AG04450 (cell line): Measurements from ENCODE around the gene POTEF. TPM values are rescaled to one million over a fixed set of nuclear protein-coding genes. Genes with fewer than 3 reads are reported as not detected.
"Not testable (repeated sequence)": the region's sequence is repeated elsewhere in the genome, so short reads cannot be mapped to it uniquely, and the experiment has no call there.

ENCODE experiments used
- CTCF ChIA-PET: fragments of 300-600, 350-600 bp; formaldehyde crosslinking; extraction: SDS; loops from one replicate; lab custom pipeline; 2022; ENCODE audit warnings: antibody characterized with exemption, inconsistent platforms; lab: Charles Lee
- POLR2A ChIA-PET: fragments of 350-600 bp; formaldehyde crosslinking; extraction: SDS; loops from one replicate; lab custom pipeline; 2021; ENCODE audit warnings: antibody characterized with exemption, inconsistent platforms; lab: Yijun Ruan, JAX
- DNase-seq: peaks from one replicate; pipeline ENCODE4 v3.0.0-alpha.2; 2011; ENCODE audit warnings: low read depth, low spot score
- H3K27ac ChIP-seq: one replicate; pipeline ENCODE4 v1.5.1; 2012; ENCODE audit warnings: low read depth, low read length, control low read depth
- H3K27me3 ChIP-seq: one replicate; pipeline ENCODE4 v1.6.0; 2012; ENCODE audit warnings: low read length; ENCODE audit not compliant: control insufficient read depth, insufficient read depth
- H3K4me3 ChIP-seq: 2 replicates; pipeline ENCODE4 v1.5.1; 2011; ENCODE audit warnings: mild to moderate bottlenecking, low read depth, low read length, control low read depth
- H3K9me3 ChIP-seq: 2 replicates; pipeline ENCODE4 v1.5.1; 2012; ENCODE audit warnings: low read length; ENCODE audit not compliant: control insufficient read depth, insufficient read depth
- CTCF ChIP-seq: IDR thresholded peaks from 2 replicates; pipeline ENCODE4 v1.5.1; 2011; ENCODE audit warnings: low read depth, low read length, control low read depth, inconsistent platforms
- polyA plus RNA-seq: library from polyadenylated mRNA; depleted of rRNA; stranded (reverse); fragments of >200 nt; gene quantifications from 2 replicates; pipeline ENCODE4 v1.2.3, GENCODE V29; 2011

POTEF gene
- polyA plus RNA-seq, 1 experiment, result not detected

- H3K4me3 ChIP-seq, H3K9me3 ChIP-seq, CTCF ChIA-PET, H3K27ac ChIP-seq, POLR2A ChIA-PET, DNase-seq, H3K27me3 ChIP-seq: not testable (repeated sequence)
These were observed 32.0 kb upstream of the POTEF start for GRCh38 chr2:130160838-130161705.

- Histone ChIP-seq H3K9me3 (no peaks in the 10 kb centered on the region), H3K27ac (no peak overlapping the region), H3K27me3 (no peaks in the 10 kb centered on the region), H3K4me3 (no peak overlapping the region)
- CTCF ChIA-PET, result interaction anchor here (0.6 kb wide), 1 partner anchor 101 kb away, joined by 3 read pairs; no protein-coding TSS in a partner anchor
- no peak for DNase-seq
- POLR2A ChIA-PET, result interaction anchor here (0.6 kb wide), 1 partner anchor 579 kb away, joined by 3 read pairs; no protein-coding TSS in a partner anchor
- no peak for TF ChIP-seq CTCF
These were observed 31.1 kb upstream of the POTEF start for GRCh38 chr2:130160131-130160530.

GRCh38 chr2:130159376-130159775 lies 30.4 kb upstream of the POTEF start:
- H3K27ac ChIP-seq, H3K27me3 ChIP-seq, H3K4me3 ChIP-seq, H3K9me3 ChIP-seq, DNase-seq: not testable (repeated sequence)
- POLR2A ChIA-PET, result interaction anchor here (0.6 kb wide), 1 partner anchor 579 kb away, joined by 3 read pairs; no protein-coding TSS in a partner anchor
- CTCF ChIA-PET, result interaction anchor here (0.6 kb wide), 1 partner anchor 102 kb away, joined by 3 read pairs; no protein-coding TSS in a partner anchor

- Histone ChIP-seq H3K27ac (no peak overlapping the region), H3K4me3 (no peak overlapping the region), H3K27me3 (no peaks in the 10 kb centered on the region), H3K9me3 (no peaks in the 10 kb centered on the region)
- no peak for DNase-seq
- no peak for TF ChIP-seq CTCF
- CTCF ChIA-PET, result interaction anchor here (1.1 kb wide), 1 partner anchor 23 kb away, joined by 3 read pairs; the partner anchor contains the start of gene SMPD4
- POLR2A ChIA-PET, result no interaction called here
These were observed 29.6 kb upstream of the POTEF start for GRCh38 chr2:130158631-130159030.

- H3K27ac ChIP-seq, H3K4me3 ChIP-seq, H3K27me3 ChIP-seq, POLR2A ChIA-PET, DNase-seq, H3K9me3 ChIP-seq: not testable (repeated sequence)
- CTCF ChIA-PET, result interaction anchor here (1.1 kb wide), 1 partner anchor 23 kb away, joined by 3 read pairs; the partner anchor contains the start of gene SMPD4
These were observed 28.9 kb upstream of the POTEF start for GRCh38 chr2:130157825-130158514.

- H3K27me3 ChIP-seq, H3K27ac ChIP-seq, H3K9me3 ChIP-seq, H3K4me3 ChIP-seq, DNase-seq, POLR2A ChIA-PET, CTCF ChIA-PET: not testable (repeated sequence)
These were observed 28.3 kb upstream of the POTEF start for GRCh38 chr2:130157354-130157753.
